Right atrium auricular region (tissue), 2 donors: Measurements from ENCODE around the gene SLC25A34. TPM values are rescaled to one million over a fixed set of nuclear protein-coding genes. Genes with fewer than 3 reads are reported as not detected.

Source experiments
- DNase-seq: peaks from one replicate; pipeline ENCODE4 v3.0.0-alpha.2; 2019; ENCODE audit warnings: low spot score
- H3K27ac ChIP-seq, 2 donors: fragments of 200-600 bp; sonication (generic); 1 replicate in 1 of 2; 2 replicates in 1 of 2; pipeline ENCODE4 v1.5.1; 2016 to 2019
- H3K27me3 ChIP-seq, 2 donors: fragments of 200-600 bp; sonication (generic); one replicate each; pipeline versions ENCODE4 v1.5.1 to v1.6.0; 2017 to 2019
- H3K36me3 ChIP-seq: fragments of 200-600 bp; sonication (generic); one replicate; pipeline ENCODE4 v1.5.1; 2016
- H3K4me1 ChIP-seq, 2 donors: fragments of 200-600 bp; sonication (generic); one replicate each; pipeline versions ENCODE4 v1.5.1 to v1.6.0; 2017 to 2019
- H3K4me3 ChIP-seq, 2 donors: fragments of 200-600 bp; sonication (generic); 1 replicate in 1 of 2; 2 replicates in 1 of 2; pipeline ENCODE4 v1.5.1; 2017 to 2019; ENCODE audit warnings: mild to moderate bottlenecking in 1 of 2, moderate library complexity in 1 of 2
- H3K9me3 ChIP-seq, 2 donors: fragments of 200-600 bp; sonication (generic); one replicate each; pipeline ENCODE4 v1.5.1; 2019
- CTCF ChIP-seq, 2 donors: fragments of 200-600 bp; sonication (generic); IDR thresholded peaks; one replicate each; pipeline ENCODE4 v1.5.1; 2019; ENCODE audit warnings: antibody characterized with exemption in 2 of 2
- total RNA-seq, 2 donors: library from RNA; depleted of rRNA; stranded (reverse); fragments of >200 nt; gene quantifications; one replicate each; pipeline ENCODE4 v1.1.0, GENCODE V29; 2016

The SLC25A34 gene
- total RNA-seq, 2 donors from 2014 or later: 4.2 to 16.1 TPM

GRCh38 chr1:15777909-15778707 is 42.0 kb downstream of the SLC25A34 start:
- Histone ChIP-seq H3K9me3 (no peaks in the 10 kb centered on the region), H3K4me1 (no peaks in the 10 kb centered on the region), H3K27me3 (no peaks in the 10 kb centered on the region), H3K4me3 (no peak overlapping the region), H3K27ac (no peak overlapping the region), H3K36me3 (peaks cover 67% of the 10 kb centered on the region)
- TF ChIP-seq CTCF (IDR thresholded peaks at IDR 0.05): no peak
- DNase-seq: no peak

DNA sequence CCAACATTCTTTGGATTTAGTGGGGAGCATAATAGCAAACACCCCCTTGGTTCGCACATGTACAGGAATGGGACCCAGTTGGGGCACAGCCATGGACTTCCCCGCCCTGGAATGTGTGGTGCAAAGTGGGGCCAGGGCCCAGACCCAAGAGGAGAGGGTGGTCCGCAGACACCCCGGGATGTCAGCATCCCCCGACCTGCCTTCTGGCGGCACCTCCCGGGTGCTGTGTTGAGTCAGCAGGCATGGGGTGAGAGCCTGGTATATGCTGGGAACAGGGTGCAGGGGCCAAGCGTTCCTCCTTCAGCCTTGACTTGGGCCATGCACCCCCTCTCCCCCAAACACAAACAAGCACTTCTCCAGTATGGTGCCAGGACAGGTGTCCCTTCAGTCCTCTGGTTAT is 49.6 kb downstream of the SLC25A34 start:
- H3K4me3 ChIP-seq: no peak overlapping the region
- no peaks in the 10 kb centered on the region for H3K27me3 ChIP-seq
- H3K36me3 ChIP-seq: peaks cover 10% of the 10 kb centered on the region
- H3K9me3 ChIP-seq: no peaks in the 10 kb centered on the region
- no peak for DNase-seq
- H3K27ac ChIP-seq: no peak overlapping the region
- no peak for TF ChIP-seq CTCF (IDR thresholded peaks at IDR 0.05)
- peaks cover 0 to 11% of the 10 kb centered on the region in 2 donors for H3K4me1 ChIP-seq

- no peak for TF ChIP-seq CTCF (IDR thresholded peaks at IDR 0.05)
- H3K4me1 ChIP-seq: peaks cover 0 to 11% of the 10 kb centered on the region in 2 donors
- H3K27me3 ChIP-seq: no peaks in the 10 kb centered on the region
- H3K9me3 ChIP-seq: no peaks in the 10 kb centered on the region
- H3K4me3 ChIP-seq: no peak overlapping the region
- H3K27ac ChIP-seq: peak overlapping the region in 1 of 2 donors; percentile 27
- DNase-seq: peak; percentile 68
- H3K36me3 ChIP-seq: peaks cover 4% of the 10 kb centered on the region
Measured at GRCh38 chr1:15786581-15786980, 50.5 kb downstream of the SLC25A34 start.

DNA sequence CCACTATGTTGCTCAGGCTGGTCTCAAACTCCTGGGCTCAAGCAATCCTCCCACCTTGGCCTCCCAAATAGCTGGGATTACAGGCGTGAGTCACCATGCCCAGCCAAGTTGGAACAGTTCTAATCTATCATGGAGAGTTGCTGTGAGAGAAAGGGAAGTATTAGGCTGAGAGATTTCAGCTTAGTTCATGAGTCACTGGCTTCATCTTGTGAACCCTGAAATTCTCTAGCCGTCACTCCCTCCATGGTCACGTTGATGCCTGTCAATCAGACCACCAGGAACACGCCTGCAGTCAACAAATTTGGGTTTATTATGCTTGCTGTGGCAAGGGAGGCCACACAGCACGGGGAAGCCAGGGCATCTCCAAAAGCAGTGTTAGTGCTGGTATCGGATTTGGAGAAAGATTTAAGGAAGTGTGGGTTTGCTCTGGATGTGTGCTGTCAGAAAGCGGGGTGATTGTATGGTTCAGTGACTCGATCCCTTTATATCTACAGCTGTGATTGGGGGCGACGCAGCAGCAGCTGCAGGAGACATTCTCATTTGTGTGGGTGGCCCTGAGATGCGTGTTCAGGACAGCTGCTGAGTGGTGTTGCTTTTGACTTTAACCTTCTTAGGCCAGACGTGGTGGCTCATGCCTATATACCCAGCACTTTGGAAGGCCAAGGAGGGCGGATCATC is 52.7 kb downstream of the SLC25A34 start:
- no peak for TF ChIP-seq CTCF (IDR thresholded peaks at IDR 0.05)
- H3K4me3 ChIP-seq: no peak overlapping the region
- H3K36me3 ChIP-seq: peaks cover 4% of the 10 kb centered on the region
- no peak overlapping the region for H3K27ac ChIP-seq
- no peaks in the 10 kb centered on the region for H3K9me3 ChIP-seq
- DNase-seq: no peak
- H3K4me1 ChIP-seq: peaks cover 0 to 11% of the 10 kb centered on the region in 2 donors
- no peaks in the 10 kb centered on the region for H3K27me3 ChIP-seq

Other genes with a start within 250 kb of the SLC25A34 start
- gene CASP9, start 212.0 kb upstream of the SLC25A34 start, total RNA-seq: 10 to 100 TPM in 1 of 2 donors, 1 to 10 TPM in 1; 6.8 to 11.9 TPM
- 10 to 100 TPM; 11.2 to 14.5 TPM for gene DNAJC16, start 209.4 kb upstream of the SLC25A34 start, total RNA-seq
- gene AGMAT, start 151.2 kb upstream of the SLC25A34 start, total RNA-seq: not detected
- 10 to 100 TPM; 16.5 to 24.7 TPM for gene DDI2, start 118.8 kb upstream of the SLC25A34 start, total RNA-seq
- 10 to 100 TPM; 53.6 to 78.1 TPM for gene PLEKHM2, start 51.9 kb upstream of the SLC25A34 start, total RNA-seq
- gene TMEM82, start 6.2 kb downstream of the SLC25A34 start, total RNA-seq: not detected
- 100 to 1,000 TPM in 1 of 2 donors, 10 to 100 TPM in 1; 66.6 to 124 TPM for gene FBLIM1, start 22.5 kb downstream of the SLC25A34 start, total RNA-seq
- gene UQCRHL, start 71.4 kb downstream of the SLC25A34 start, total RNA-seq: 1 to 10 TPM; 1.6 to 5.5 TPM
- gene SPEN, start 111.4 kb downstream of the SLC25A34 start, total RNA-seq: 10 to 100 TPM; 25.0 to 32.9 TPM
- gene ZBTB17, start 239.8 kb downstream of the SLC25A34 start, total RNA-seq: 10 to 100 TPM; 14.8 to 27.5 TPM